Measurements from ENCODE around the gene TBC1D9B.

DNA sequence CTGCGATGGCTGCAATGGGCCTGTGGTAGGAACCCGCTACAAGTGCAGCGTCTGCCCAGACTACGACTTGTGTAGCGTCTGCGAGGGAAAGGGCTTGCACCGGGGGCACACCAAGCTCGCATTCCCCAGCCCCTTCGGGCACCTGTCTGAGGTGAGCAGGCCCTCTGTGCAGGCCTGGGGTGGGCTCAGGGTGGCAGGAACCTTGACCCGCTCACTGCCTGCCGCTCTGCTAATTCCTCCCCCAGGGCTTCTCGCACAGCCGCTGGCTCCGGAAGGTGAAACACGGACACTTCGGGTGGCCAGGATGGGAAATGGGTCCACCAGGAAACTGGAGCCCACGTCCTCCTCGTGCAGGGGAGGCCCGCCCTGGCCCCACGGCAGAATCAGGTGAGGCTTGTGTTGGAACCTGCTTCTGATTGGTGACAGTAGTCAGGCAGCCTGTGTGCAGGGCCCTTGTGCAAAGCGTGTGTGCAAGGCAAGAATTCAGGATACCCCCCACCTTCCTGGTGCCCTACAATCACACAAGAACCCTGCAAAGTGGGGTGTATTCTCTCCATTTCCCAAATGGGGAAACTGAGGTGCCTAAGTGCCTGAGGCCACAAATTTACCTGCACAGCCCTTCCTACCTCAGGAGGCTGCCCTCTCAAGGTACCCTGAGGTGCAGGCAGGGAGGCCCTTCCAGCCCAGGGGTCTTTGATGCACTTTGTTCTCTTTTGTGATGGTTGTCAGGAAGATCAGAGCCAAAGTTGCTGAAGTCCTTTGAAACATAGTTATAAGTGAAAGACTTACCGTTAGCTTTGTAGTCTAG, 83.6 kb downstream of the TBC1D9B start:
- TF ChIP-seq, protein P1, sequence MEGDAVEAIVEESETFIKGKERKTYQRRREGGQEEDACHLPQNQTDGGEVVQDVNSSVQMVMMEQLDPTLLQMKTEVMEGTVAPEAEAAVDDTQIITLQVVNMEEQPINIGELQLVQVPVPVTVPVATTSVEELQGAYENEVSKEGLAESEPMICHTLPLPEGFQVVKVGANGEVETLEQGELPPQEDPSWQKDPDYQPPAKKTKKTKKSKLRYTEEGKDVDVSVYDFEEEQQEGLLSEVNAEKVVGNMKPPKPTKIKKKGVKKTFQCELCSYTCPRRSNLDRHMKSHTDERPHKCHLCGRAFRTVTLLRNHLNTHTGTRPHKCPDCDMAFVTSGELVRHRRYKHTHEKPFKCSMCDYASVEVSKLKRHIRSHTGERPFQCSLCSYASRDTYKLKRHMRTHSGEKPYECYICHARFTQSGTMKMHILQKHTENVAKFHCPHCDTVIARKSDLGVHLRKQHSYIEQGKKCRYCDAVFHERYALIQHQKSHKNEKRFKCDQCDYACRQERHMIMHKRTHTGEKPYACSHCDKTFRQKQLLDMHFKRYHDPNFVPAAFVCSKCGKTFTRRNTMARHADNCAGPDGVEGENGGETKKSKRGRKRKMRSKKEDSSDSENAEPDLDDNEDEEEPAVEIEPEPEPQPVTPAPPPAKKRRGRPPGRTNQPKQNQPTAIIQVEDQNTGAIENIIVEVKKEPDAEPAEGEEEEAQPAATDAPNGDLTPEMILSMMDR (IDR thresholded peaks at IDR 0.05), result no peak
- no peak for TF ChIP-seq ZFX (IDR thresholded peaks at IDR 0.05; ENCODE audit: borderline replicate concordance)

All from 22Rv1 (cell line).